HG03342 (cell line): Measurements from ENCODE around the gene MIGA2.

Source experiments
- ATAC-seq: cut with Tn5 transposase; IDR thresholded peaks from one replicate; pipeline ENCODE4 v1.9.1; 2021; ENCODE audit warnings: mild to moderate bottlenecking, moderate library complexity; ENCODE audit not compliant: unreplicated experiment

The MIGA2 gene

DNA sequence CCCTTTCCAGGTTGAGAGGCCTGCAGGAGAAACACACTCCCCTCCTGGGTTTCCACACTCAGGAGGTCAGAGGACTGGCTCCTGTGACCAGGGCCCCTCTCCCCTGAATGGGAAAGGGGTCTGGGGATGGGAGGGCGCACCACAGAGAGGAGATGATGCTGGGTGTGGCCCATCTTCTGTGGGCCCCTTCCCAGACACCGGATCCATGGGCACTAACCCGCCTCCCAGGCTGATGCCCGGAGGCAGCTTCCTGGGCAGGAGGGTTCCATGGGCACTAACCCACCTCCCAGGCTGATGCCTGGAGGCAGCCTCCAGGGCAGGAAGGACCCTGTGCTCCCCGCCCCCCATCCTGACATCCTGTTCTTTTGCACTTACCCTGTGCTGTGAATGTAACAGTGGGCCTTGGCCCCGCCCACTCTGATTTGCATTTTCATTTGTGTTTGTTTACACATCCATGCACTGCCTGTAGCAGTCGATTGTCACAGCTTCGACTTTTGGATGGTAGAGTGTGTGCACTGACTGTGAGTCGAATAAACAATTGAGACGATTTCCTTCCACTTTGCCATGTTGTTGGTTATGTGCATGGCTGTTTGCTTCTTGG, 35.2 kb downstream of the MIGA2 start:
- no peak for ATAC-seq

DNA sequence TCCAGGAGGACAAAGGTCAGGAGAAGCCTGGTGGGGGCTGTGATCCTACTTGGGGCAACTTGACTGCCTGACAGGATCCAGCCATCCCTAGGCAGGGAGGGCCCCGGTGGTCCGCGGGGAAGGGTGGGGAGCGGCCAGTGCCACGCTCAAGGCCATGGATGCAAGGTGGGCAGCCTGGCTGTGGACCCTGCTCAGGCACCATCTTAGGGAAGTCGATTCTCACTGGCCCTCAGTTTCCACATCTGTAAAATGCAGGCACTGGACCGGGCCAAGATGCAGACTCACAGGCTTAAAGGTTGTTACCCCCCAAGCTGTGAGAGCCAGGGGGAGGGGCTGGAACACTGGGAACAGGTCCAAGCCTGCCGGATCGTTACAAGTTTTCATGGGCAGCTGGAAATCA, 35.7 kb downstream of the MIGA2 start:
- ATAC-seq = no peak

DNA sequence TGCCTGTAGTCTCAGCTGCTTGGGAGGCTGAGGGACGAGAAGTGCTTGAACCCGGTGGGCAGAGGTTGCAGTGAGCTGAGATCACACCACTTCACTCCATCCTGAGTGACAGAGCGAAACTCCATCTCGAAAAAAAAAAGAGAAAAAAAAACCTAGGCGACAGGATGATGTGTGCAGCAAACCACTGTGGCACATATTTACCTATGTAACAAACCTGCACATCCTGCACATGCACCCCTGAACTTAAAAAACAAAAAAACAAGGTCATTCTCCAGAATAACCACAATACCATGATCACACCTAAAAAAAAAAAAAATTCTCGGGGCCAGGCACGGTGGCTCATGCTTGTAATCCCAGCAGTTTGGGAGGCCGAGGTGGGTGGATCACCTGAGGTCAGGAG, 37.0 kb downstream of the MIGA2 start:
- no peak for ATAC-seq

DNA sequence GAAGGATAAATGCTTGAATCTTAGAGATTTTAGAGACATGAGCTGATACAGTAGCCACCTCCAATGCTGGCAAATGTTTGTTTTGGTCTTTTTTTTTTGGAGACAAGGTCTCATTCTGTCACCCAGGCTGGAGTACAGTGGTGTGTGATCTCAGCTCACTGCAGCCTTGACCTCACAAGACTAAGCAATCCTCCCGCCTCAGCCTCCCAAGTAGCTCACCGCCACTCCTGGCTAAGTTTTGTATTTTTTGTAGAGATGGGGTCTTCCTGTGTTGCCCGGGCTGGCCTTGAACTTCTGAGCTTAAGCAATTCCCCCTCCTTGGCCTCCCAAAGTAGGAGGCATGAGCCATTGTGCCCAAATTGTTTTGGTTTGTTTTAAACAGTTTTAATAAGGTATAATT, 37.7 kb downstream of the MIGA2 start:
- no peak for ATAC-seq

DNA sequence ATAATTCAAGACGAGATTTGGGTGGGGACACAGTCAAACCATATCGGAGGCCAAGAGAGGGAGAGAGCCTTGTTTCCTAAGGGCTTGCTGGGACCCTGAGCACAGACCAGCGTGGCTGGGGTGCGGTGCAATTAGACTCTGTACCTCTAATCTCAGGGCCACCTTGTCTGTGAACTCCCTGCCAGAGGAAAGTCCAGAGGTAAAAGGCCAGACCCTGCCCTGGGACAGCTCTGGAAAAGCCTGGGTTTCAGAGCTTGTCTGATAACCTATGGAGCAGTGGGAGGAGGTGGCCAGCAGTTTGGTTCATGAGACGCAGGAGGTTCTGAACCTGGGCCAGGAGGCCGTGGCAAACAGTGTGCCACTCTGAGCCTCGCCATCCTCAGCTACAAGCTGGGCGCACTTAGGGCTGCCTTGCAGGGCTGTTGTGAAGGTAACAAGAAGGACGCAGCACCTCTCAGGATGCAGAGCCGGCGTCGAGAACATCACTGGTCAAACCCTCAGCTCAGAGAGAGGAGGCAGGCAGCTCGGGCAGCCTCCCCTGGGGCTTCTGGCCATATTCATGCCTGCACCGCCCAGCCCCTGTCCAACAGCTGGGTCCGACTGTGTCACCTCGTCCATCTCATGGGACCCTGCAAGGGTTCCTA, 39.7 kb downstream of the MIGA2 start:
- ATAC-seq = no peak

DNA sequence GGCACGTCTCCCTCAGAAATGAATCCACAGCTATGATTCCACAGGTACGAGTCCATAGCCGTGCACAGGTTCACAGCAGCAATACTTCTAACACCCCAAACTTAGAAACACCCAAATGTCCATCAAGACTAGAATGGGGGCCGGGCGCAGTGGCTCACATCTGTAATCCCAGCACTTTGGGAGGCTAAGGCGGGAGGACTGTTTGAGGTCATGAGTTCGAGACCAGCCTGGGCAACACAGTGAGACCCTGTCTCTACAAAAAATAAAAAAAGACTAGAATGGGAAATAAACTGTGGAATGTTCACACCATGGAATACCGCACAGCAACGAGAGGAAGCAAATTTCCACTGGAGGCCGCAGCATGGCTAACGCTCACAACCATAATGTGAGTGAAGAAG, 40.2 kb downstream of the MIGA2 start:
- ATAC-seq = no peak

DNA sequence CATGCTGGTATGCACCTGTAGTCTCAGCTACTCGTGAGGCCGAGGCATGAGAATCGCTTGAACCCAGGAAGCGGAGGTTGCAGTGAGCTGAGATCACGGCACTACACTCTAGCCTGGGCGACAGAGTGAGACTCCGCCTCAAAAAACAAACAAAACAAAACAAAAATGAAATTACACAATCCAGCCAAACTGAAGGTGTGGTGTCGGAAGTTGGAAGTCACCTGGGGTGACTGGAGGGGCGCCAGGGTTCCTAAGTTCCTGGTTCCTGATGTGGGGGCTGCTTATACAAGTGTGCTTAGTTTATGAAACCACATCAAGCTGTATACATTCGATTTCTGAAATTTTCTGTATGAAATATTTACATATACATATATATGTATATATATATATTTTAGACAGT, 40.8 kb downstream of the MIGA2 start:
- no peak for ATAC-seq

DNA sequence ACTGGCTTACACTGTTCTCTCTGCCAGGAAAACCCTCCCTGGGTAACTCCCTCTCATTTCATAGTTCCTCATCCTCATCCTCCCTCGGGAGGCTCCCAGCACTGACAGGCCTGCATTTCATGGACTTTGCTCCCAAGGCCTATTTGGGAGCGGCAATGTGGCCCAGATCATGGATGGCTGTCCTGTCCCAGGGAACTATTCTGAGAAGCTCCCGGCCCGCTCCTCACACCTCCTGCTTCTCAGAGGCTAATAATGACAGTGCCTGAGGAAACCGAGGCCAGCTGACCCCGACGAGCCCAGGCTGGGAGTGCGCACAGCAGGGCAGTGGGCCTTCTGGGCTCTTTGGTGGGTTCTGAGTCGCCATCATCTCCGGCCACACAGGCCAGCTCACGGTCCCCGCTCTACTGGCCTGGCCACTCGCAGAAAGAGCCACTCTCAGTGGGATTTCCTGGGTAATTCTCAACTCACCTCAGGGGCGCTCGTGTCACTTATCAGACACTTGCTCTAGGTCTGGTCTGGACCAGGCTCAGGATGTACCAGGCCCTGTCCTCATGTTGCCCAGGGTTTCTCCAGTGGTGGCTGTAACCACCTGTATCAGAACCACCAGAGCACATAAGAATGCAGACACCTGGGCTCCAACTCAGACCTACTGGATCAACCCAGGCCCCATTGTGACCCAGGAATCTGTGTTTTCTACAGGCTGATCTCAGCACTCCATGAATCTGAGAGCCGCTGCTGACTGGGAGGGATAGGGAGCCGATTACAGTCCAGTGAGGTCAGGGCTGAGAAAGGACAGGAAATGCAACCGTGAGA, 42.5 kb downstream of the MIGA2 start:
- ATAC-seq = no peak

DNA sequence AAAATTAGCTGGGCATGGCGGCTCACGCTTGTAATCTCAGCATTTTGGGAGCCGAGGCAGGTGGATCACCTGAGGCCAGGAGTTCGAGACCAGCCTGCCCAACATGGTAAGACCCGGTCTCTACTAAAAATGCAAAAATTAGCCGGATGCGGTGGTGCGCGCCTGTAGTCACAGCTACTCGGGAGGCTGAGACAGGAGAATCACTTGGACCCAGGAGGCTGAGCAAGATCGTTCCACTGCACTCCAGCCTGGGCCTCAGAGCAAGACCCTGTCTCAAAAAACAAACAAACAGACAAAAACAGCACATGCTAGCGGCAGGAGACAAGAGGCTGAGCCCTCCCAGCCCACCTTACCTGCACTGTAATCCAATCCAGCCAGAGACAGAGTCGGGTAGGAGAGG, 43.4 kb downstream of the MIGA2 start:
- no peak for ATAC-seq

DNA sequence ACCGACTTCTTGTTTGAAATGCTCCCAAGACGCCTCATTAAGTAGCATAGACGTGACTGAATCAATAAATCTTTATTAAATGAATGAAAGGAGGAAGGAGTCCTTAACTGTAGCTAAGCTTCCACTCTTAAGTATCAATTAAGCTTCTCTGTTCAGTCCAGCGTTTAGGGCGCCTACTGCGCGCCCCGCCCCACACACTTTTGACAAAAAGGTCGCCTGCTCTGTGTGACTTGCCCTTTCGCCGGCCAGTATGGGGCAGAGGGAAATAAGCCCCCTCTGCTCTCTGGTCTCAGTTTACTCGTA, 43.8 kb downstream of the MIGA2 start:
- no peak for ATAC-seq

DNA sequence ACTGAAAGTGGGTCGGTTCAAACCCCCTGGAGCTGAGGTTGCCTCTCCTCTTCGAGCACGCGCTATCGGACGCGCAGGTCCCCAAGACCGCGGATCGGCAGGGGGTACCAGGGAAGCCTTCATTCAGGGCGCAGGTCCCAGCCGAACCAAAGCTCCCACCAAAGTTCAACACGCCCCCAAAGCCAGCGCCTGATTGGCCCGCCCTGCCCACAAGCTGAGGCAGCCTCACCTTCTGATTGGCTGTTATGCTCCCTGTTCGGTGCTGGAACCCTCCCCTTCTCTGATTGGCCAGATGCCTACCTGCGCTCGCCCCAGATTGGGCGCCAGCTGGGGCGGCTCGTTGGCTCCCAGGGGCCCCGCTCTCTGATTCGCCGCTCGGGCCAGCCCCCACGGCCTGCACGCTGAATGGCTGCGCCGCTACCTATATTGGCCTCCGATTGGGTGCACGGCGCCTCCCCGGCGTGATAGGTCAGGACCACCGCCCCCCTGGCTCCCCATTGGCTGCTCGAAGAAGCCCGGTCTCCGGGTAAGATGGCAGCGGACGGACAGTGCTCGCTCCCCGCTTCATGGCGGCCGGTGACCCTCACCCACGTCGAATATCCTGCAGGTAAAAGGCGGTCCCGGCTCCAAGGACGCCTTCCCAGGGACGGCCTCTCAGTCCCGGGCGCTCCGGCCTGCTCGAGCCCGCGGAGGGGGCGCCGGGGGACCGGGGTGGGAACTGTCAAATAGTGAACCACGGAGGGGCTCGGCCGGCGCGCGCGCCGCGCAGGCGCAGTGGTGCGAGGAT, 44.4 kb downstream of the MIGA2 start, which contains the start of gene DOLPP1:
Gene DOLPP1 (plus strand): TSS at position 511 of the 787 bp plus-strand sequence. CDS start 21 bp downstream, at position 532.
- ATAC-seq = peak; percentile 95

DNA sequence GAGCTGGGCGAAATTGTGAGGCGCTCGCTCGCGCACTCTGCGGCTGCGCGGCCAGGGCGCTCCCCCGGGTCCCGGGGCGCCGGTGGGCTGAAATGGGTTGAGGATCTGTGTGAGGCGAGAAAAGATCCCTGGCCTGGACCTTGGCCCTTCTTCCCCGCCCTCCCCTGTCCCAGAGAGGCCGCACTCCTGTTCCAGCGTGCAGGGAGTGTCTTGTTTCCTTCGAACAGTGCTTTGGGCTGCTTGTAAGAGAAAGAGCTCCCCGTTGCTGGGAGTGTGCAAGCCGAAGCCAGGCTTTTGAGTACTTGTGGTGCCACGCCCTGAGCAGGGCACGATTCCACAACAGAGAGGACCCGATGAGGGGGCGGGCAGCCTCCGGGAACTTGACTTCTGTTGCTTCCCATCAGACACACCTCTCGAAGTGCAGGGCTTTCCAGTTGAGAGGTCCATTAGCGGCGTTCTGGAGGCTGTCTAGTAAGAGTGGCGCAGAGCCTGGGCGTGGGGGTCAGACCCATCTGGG, 45.0 kb downstream of the MIGA2 start:
- ATAC-seq = no peak

DNA sequence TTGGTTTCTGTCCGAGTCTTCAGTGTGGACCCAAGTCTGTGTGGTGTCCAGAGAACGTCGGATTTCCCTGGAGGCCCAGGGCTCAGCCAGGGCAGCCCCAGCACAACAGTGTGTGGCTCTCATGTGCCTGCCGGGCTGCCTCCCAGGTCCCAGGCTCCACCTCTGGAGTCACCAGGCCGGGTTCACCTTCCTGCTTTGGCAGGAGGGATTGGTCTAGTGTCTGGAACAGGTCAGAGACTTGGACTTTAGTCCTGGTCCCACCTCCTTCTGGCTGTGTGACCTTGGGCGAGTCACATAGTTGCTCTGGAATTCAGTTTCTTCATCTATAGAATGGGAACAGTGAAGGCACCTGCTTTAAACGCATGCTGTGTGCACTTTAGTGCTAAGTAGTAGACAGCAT, 47.7 kb downstream of the MIGA2 start:
- no peak for ATAC-seq

DNA sequence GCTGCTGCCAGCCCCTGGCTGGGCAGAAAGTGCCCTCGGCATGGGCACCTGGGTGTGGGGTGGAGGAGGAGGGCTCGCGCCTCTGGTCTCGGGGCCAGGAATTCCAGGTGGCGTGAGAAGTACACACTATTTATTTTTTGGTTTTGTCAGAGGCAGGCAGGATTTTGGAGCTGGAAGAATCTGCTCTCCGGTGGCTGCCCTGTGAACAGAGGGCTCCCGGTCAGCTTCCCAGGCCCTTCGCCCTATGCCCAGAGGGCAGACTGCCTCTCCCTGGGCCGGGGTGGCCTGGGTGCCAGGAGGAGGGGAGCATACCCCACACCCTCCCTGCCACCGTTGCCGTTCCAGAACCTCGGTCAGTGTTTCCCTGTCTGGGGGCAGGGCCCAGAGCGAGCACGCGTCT, 52.8 kb downstream of the MIGA2 start:
- no peak for ATAC-seq

DNA sequence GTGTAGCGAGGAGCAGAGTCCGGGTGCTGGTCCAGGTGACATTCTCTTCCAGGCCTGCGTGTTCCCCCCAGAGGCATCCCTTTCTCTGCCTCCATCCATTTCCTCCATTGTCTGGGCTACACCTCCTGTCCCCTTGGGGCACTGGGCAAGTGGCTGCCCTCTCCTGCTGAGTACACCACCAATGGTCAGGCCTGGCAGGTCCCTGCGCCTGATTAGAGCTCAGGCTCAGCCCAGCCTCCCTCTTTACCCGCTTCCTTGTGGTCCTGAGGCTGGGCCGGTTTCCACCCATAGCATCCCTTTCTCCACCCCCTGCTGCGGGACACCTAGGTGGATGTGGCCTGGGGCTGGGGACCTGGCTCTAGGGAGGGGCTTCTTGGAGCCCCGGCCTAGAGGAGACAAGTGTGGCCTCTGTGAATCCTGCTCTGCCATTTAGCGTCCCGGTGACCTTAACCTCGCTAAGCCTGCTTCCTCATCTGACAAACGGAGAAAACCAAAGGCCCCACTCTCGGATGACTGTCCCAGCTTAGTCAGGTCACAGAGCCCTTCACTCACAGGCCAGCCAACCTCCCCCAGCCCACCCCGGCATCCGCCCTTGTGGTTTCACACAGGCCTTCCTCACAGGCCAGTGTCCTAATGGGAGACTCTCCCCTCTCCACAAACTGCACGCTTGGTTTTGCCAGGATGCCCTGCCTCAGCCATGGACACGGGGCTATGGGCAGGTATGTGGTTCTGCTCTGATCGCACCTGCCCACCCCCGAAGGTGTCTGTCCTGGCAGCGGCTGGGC, 57.4 kb downstream of the MIGA2 start:
- no peak for ATAC-seq

DNA sequence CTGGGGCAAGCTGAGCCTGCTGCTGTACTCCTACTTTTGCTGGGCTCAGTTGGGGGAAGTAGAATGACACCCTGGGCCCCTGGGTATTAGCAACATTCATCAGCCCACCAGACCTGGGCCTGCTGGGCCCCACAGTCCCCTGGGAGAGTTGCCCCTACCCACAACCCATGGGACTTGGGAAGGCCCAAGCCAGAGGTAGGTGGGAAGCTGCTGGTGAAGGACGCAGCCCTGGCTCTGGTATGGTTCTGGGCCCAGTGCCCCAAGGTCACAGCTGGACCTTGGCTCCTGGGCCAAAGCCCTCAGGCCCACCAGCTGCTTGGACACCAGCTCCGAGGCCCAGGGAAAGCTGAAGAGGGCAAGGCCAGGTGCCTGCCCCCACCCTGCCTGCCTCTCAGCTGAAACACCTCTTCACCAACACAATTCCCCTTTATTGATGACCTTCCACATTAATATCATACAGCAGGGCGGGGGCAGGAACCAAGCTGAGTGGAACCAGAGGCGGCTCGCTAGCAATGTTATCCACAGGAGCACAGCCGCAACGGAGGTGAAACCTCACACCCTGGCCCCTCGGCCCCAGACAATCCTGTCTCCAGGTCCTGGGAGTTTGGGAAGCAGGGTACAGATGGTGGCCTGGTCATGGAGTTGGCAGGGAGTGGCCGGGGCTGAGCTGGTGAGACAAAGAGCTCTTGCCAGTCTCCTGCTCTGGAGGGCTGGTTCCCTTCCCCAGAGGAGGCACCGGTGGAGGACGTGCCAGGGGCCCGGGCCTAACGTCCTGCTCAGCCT, 58.2 kb downstream of the MIGA2 start:
- no peak for ATAC-seq

DNA sequence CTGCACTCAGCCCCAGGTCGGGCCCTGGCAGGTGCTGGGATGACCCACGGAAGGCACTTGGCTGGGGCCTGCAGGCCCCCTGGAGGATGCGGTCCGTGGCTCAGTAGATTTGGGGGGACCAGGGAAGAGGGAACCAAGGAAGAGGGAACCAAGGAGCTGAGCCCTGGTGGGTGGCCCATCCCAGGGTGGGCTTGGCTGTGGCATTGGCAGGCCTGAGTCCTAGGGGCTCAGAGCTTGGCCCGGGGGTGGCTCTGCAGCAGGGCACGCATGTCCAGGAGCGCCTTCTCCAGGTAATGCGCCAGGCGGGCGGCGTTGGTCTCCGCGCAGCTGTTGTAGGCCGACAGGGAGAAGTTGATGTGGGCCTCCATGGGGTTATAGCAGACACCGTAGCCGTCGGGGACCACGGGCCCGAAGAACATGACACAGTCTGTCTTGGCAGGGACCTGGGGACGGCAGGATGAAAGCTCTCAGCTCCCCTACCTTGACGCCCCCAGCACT, 58.8 kb downstream of the MIGA2 start:
- ATAC-seq = no peak

DNA sequence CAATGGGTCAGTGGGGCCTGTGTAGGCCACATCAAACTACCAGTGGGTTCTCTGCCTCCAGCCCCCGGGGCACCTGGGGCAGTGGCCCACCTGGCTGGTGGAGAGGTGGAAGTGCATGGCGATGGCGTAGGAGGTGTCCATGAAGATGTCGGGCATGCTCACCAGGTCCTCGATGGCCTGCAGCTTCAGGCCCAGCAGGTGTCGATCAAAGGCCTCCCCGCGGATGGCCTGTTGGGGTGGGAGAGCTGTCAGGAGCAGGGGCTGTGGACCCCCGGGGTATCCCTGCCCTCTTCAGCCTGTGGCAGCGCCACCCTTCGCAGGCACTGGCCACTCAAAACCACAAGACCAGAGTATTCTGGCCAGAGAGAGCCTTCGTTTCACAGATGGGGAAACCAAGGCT, 59.5 kb downstream of the MIGA2 start:
- no peak for ATAC-seq

DNA sequence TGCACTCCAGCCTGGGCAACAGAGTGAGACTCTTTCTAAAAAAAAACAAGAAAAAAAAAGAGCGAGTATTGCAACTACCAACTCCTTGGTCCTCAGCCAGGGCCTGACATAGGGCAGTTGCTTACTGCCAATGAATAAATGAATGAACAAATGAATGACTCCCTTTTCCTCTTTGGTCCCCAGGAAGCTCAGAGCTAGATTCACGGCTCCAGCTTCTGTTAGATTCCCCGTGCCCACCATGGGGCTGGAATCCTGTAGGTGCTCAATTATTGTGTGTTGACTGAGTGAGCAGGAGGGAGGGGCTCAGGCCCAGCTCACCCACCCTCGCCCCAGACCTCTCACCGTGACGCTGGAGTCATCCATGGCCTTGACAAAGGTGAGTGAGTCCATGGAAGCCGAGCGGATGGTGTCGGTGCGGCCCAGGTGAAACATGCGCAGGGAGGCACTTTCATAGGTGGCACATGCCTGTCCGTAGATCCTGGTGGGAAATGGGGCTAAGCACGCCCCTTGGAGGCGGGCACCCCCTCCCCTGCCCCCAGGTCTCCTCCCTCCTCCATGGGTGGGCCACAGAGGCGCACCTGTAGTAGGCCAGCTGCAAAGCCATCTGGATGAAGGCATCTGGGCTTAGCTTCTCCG, 61.4 kb downstream of the MIGA2 start:
- ATAC-seq = no peak
